ENCODE results near the gene OTUD7B. TPM values are rescaled to one million over a fixed set of nuclear protein-coding genes. Genes with fewer than 3 reads are reported as not detected.
"Not testable (repeated sequence)": the region's sequence is repeated elsewhere in the genome, so short reads cannot be mapped to it uniquely, and the experiment has no call there.

Gene OTUD7B
- 7.2 and 7.6 TPM in 2 replicates for total RNA-seq

DNA sequence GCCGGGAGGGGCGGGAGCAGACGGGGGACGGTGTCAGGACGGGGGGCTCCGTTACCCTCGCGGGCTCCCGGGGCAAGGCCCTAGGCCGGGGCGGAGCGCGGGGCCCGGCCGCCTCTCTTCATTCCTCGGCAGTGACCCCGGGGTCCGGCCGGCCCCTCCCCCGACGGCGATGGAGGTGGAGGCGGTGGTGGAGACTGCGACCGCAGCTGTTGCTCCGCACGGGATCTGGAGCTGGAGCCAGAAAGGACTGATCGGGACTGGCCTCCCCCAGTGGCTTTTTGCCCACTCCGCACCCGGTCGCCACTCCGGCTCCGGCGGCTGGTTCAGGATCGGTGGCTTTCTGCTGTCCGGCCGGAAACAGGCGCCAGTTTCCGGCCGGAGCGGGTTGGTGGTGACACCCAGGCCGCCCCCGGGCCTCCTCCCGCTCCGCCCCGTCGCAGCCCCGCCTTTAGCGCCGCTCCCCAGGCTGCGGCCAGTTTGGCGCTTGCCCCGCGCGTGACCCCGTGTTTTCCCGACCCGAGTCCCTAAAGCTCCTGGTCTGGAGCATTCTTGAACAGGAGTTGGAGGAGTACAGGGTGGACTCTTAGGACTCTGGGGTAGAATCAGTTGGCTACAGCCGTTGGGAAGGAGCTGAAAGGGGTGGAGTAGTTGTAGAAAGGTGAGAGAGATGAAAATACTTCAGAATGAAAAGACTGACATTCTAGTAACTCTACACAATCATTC lies at the start of gene OTUD7B:
TSS of gene OTUD7B (minus strand) at position 334 of the 723 bp plus-strand sequence. CDS start 33,216 bp downstream, outside the sequence.
- H3K4me3 ChIP-seq (ENCODE audit: low read depth, low read length), result peak within 1 kb of the TSS; percentile 90
- no peak for TF ChIP-seq CTCF (conservative IDR thresholded peaks at IDR 0.05; ENCODE audit: low read depth, low read length)
- DNase-seq (ENCODE audit: low read depth), result no peak

GRCh38 chr1:150060260-150060659 lies 49.7 kb upstream of the OTUD7B start:
- H3K4me3 ChIP-seq (ENCODE audit: low read depth, low read length), result no peak overlapping the region
- no peak for TF ChIP-seq CTCF (conservative IDR thresholded peaks at IDR 0.05; ENCODE audit: low read depth, low read length)
- no peak for DNase-seq (ENCODE audit: low read depth)

DNA sequence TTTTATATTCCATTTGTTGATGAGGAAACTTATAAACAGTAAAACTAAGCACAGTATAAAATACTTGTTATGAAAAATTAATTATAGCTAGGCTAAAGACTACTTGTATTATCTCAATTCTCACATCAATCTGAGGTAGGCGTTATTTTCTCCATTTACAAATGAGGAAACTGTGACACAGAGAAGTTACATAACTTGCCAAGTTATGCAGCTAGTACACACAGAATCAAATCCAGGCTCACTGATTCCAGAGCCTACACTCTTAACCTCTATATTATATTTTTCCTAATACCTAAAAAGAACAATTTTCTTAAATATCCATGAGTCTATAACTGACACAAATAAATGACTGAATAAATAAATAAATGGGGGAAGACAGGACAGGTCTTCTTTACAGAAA lies 45.9 kb upstream of the OTUD7B start:
- no peak for DNase-seq (ENCODE audit: low read depth)
- H3K4me3 ChIP-seq (ENCODE audit: low read depth, low read length), result no peak overlapping the region
- TF ChIP-seq CTCF (conservative IDR thresholded peaks at IDR 0.05; ENCODE audit: low read depth, low read length), result no peak

- DNase-seq (ENCODE audit: low read depth); H3K4me3 ChIP-seq (ENCODE audit: low read depth, low read length): not testable (repeated sequence)
Observed at GRCh38 chr1:150055507-150055906, 45.0 kb upstream of the OTUD7B start.

GRCh38 chr1:150053926-150054325 lies 43.4 kb upstream of the OTUD7B start:
- no peak for DNase-seq (ENCODE audit: low read depth)
- no peak for TF ChIP-seq CTCF (conservative IDR thresholded peaks at IDR 0.05; ENCODE audit: low read depth, low read length)

GRCh38 chr1:150051905-150052412 lies 41.4 kb upstream of the OTUD7B start:
- H3K4me3 ChIP-seq (ENCODE audit: low read depth, low read length); DNase-seq (ENCODE audit: low read depth): not testable (repeated sequence)

More at GRCh38 chr1:150053926-150054325, 43.4 kb upstream of the OTUD7B start:
- H3K4me3 ChIP-seq (ENCODE audit: low read depth, low read length), result no peak overlapping the region

- no peak overlapping the region for H3K4me3 ChIP-seq (ENCODE audit: low read depth, low read length)
- DNase-seq (ENCODE audit: low read depth), result no peak
- TF ChIP-seq CTCF (conservative IDR thresholded peaks at IDR 0.05; ENCODE audit: low read depth, low read length), result no peak
Observed at GRCh38 chr1:150051089-150051373, 40.5 kb upstream of the OTUD7B start.

DNA sequence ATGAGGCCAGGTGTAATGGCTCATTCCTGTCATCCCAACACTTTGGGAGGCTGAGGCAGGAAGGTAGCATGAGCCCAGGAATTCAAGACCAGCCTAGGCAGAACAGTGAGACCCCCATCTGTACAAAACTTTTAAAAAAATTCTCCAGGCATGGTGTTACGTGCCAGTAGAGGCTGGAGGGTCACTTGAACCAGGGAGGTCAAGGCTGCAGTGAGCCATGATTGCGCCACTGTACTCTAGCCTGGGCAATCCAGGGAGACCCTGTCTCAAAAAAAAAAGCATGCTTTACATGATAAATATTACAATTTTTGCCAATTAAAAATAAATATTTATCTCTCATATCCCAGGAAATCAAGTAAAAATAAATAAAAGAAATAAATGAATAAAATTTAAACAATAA lies 39.4 kb upstream of the OTUD7B start:
- no peak for DNase-seq (ENCODE audit: low read depth)
- no peak for TF ChIP-seq CTCF (conservative IDR thresholded peaks at IDR 0.05; ENCODE audit: low read depth, low read length)
- H3K4me3 ChIP-seq (ENCODE audit: low read depth, low read length), result no peak overlapping the region
